Naive thymus-derived CD4-positive, alpha-beta T cell (primary cell): ENCODE data around the gene GDI2. TPM values are rescaled to one million over a fixed set of nuclear protein-coding genes. Genes with fewer than 3 reads are reported as not detected.

Experiments used
- ATAC-seq: fragments of 150-1000 bp; cut with Tn5 transposase; 2 replicates; pipeline ENCODE4 v1.10.0; 2021; ENCODE audit warnings: mild to moderate bottlenecking, moderate library complexity
- CTCF ChIA-PET: fragments of 350-600 bp; sonication (Branson Sonifier 250); formaldehyde crosslinking; loops from one replicate; lab custom pipeline; 2021; ENCODE audit warnings: antibody characterized with exemption; lab: Charles Lee
- POLR2A ChIA-PET: fragments of 350-600 bp; sonication (Branson Sonifier 250); formaldehyde crosslinking; loops from one replicate; lab custom pipeline; 2021; ENCODE audit warnings: antibody characterized with exemption, inconsistent platforms; lab: Charles Lee
- DNase-seq, 9 donors: peaks; one replicate each; pipeline versions ENCODE4 v3.0.0 to v3.0.0-alpha.2; 2020 to 2022; ENCODE audit warnings: mixed read lengths in 1 of 9
- H3K27ac ChIP-seq: one replicate; pipeline ENCODE4 v1.7.0; 2013; ENCODE audit warnings: mild to moderate bottlenecking, low read depth, low read length, moderate library complexity
- H3K27me3 ChIP-seq, 2 donors: one replicate each; pipeline ENCODE4 v1.7.0; 2013; ENCODE audit warnings: low read length in 2 of 2, mild to moderate bottlenecking in 2 of 2, moderate library complexity in 2 of 2; ENCODE audit not compliant: control insufficient read depth in 2 of 2, insufficient read depth in 2 of 2
- H3K36me3 ChIP-seq, 3 experiments: 1 replicate in 2 of 3; 2 replicates in 1 of 3; pipeline ENCODE4 v1.7.0; 2013; ENCODE audit warnings: low read length in 3 of 3, mild to moderate bottlenecking in 3 of 3, moderate library complexity in 1 of 3; ENCODE audit not compliant: insufficient read depth in 3 of 3, control insufficient read depth in 2 of 3
- H3K4me1 ChIP-seq, 2 donors: one replicate each; pipeline ENCODE4 v1.7.0; 2013; ENCODE audit warnings: low read length in 2 of 2, mild to moderate bottlenecking in 2 of 2, moderate library complexity in 1 of 2; ENCODE audit not compliant: control insufficient read depth in 2 of 2, insufficient read depth in 2 of 2
- H3K4me3 ChIP-seq: 2 replicates; pipeline ENCODE4 v1.7.0; 2013; ENCODE audit warnings: mild to moderate bottlenecking, low read length
- H3K9me3 ChIP-seq, 3 experiments: 1 replicate in 2 of 3; 2 replicates in 1 of 3; pipeline ENCODE4 v1.7.0; 2013; ENCODE audit warnings: low read length in 3 of 3; ENCODE audit not compliant: control insufficient read depth in 2 of 3
- H3K27ac Mint-ChIP-seq, 9 donors: one replicate each; pipeline ENCODE4 v1.8.0; 2020 to 2022; ENCODE audit warnings: mixed read lengths in 9 of 9, mild to moderate bottlenecking in 8 of 9, moderate library complexity in 5 of 9, inconsistent platforms in 2 of 9
- H3K27me3 Mint-ChIP-seq, 5 donors: one replicate each; pipeline ENCODE4 v1.8.0; 2021 to 2022; ENCODE audit warnings: mixed read lengths in 5 of 5, mild to moderate bottlenecking in 1 of 5
- H3K36me3 Mint-ChIP-seq, 5 donors: one replicate each; pipeline ENCODE4 v1.8.0; 2020 to 2022; ENCODE audit warnings: mixed read lengths in 5 of 5, mild to moderate bottlenecking in 3 of 5, inconsistent platforms in 1 of 5
- H3K4me1 Mint-ChIP-seq, 7 donors: one replicate each; pipeline ENCODE4 v1.8.0; 2020 to 2022; ENCODE audit warnings: mixed read lengths in 7 of 7, mild to moderate bottlenecking in 3 of 7, inconsistent platforms in 1 of 7
- H3K4me3 Mint-ChIP-seq, 10 donors: one replicate each; pipeline ENCODE4 v1.8.0; 2020 to 2022; ENCODE audit warnings: mild to moderate bottlenecking in 10 of 10, mixed read lengths in 10 of 10, moderate library complexity in 6 of 10, inconsistent platforms in 2 of 10
- H3K9me3 Mint-ChIP-seq, 11 donors: one replicate each; pipeline ENCODE4 v1.8.0; 2020 to 2022; ENCODE audit warnings: mixed read lengths in 11 of 11, mild to moderate bottlenecking in 4 of 11, inconsistent platforms in 1 of 11, moderate library complexity in 1 of 11
- intact Hi-C, 2 donors: fragments of 100-400 bp; cut with micrococcal nuclease; formaldehyde crosslinking; loops; one replicate each; pipeline ENCODE4 v1.15.1; 2023
- polyA plus RNA-seq, 2 donors: library from polyadenylated mRNA; unstranded; fragments of 300-500 nt; fragmentation: Illumina TruSeq; gene quantifications; one replicate each; pipeline ENCODE4 v1.2.3, GENCODE V29; 2021
- total RNA-seq, 6 experiments: library from RNA in 5 of 6; stranded (reverse) in 5 of 6; gene quantifications; 1 replicate in 5 of 6; 2 replicates in 1 of 6; pipeline ENCODE4 v1.2.3 and lab custom pipeline; 2021 to 2026

The GDI2 gene
- total and polyA plus RNA-seq, 7 experiments from 2014 or later, result 85.3 to 236 (median 130) TPM

DNA sequence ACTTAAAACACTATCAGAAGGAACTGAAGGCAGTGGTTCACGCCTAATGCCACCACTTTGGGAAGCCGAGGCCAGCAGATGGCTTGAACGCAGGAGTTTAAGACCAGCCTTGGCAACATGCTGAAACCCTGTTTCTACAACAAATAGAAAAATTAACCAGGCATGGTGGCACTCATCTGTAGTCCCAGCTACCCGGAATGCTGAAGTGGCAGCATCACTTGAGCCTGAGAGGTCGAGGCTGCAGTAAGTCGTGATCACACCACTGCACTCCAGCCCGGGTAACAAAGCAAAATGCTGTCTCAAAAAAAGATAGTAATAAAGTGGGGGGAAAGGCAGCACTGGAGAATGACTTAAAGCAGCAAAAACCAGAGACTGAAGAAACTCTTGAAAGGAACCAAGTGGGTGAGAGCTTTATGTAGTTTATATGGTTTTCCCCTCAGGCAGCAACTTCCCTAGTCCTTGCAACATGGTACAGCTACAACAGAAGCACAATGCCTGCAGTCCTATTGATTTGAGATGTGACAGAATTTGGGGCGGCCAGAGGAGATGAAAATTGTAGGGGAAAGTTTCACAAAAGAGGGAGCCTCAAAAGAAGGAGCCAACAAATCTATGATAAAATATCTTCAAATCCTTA is 38.1 kb downstream of the GDI2 start:
- H3K9me3 ChIP-seq, result no peaks in the 10 kb centered on the region
- no peak for DNase-seq
- peaks cover 23 to 64% (median 54%) of the 10 kb centered on the region in 7 donors for H3K4me1 Mint-ChIP-seq
- H3K36me3 Mint-ChIP-seq, result peaks cover 0 to 52% (median 30%) of the 10 kb centered on the region in 5 donors
- H3K27me3 ChIP-seq, result no peaks in the 10 kb centered on the region
- H3K27ac Mint-ChIP-seq, result peak overlapping the region; percentile 83 to 95 (median 94)
- H3K27ac ChIP-seq, result peak overlapping the region; percentile 72
- intact Hi-C loops, result loop anchor here (1.0 to 5.0 kb wide), 6 partner anchors 14 to 98 kb away; partner anchors contain the start of genes GDI2 (in 2 of the 2) and TASOR2 (in 2 of the 2)
- CTCF ChIA-PET, result no interaction called here
- H3K27me3 Mint-ChIP-seq, result no peaks in the 10 kb centered on the region
- no peak overlapping the region for H3K4me3 ChIP-seq
- peak overlapping the region; percentile 6 to 82 (median 76) for H3K4me3 Mint-ChIP-seq
- peaks cover 0 to 13% (median 5%) of the 10 kb centered on the region in 3 experiments for H3K36me3 ChIP-seq
- peaks cover 0 to 4% (median 0%) of the 10 kb centered on the region in 11 donors for H3K9me3 Mint-ChIP-seq
- ATAC-seq, result no peak
- peaks cover 15 to 24% of the 10 kb centered on the region in 2 donors for H3K4me1 ChIP-seq
- POLR2A ChIA-PET, result interaction anchor here (2.0 to 3.2 kb wide), 2 partner anchors 35 to 39 kb away, joined by 14 read pairs; partner anchors contain the start of gene GDI2

DNA sequence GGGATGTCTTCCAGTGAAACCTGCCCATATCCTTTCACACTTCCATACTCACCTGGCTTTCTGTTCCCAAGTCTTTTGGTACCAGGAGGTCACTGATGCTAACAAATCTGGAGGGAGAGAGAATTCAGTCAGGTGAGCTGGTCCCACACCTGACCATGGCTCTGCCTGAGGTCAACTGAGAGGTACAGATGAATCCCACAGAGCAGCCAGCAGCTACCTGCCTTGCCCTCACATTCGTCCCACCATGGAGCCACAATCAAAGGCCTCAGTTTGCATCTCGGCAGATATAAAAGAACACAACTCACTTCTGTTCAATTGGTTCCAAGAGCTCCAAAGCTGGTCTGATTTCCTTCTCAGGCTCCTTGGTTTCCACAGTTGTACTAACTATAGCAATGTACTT is 47.0 kb downstream of the GDI2 start:
- H3K27me3 Mint-ChIP-seq, result no peaks in the 10 kb centered on the region
- peaks cover 10 to 61% (median 44%) of the 10 kb centered on the region in 3 experiments for H3K36me3 ChIP-seq
- H3K27ac ChIP-seq, result no peak overlapping the region
- H3K4me3 Mint-ChIP-seq, result peak overlapping the region in 1 of 10 donors; percentile 17
- DNase-seq, result no peak
- H3K4me3 ChIP-seq, result no peak overlapping the region
- peaks cover 21 to 48% (median 45%) of the 10 kb centered on the region in 5 donors for H3K36me3 Mint-ChIP-seq
- H3K9me3 Mint-ChIP-seq, result peaks cover 0 to 3% (median 0%) of the 10 kb centered on the region in 11 donors
- H3K9me3 ChIP-seq, result no peaks in the 10 kb centered on the region
- no peaks in the 10 kb centered on the region for H3K27me3 ChIP-seq
- intact Hi-C loops, result no loop called here
- ATAC-seq, result no peak
- CTCF ChIA-PET, result interaction anchor here (0.9 kb wide), 1 partner anchor 11 kb away, joined by 3 read pairs; no protein-coding TSS in a partner anchor
- peaks cover 4 to 29% (median 20%) of the 10 kb centered on the region in 7 donors for H3K4me1 Mint-ChIP-seq
- POLR2A ChIA-PET, result interaction anchor here (0.6 to 1.4 kb wide), 2 partner anchors 10 to 13 kb away, joined by 3 read pairs; no protein-coding TSS in a partner anchor
- peak overlapping the region in 8 of 9 donors; percentile 33 to 89 (median 69) for H3K27ac Mint-ChIP-seq
- no peaks in the 10 kb centered on the region for H3K4me1 ChIP-seq

DNA sequence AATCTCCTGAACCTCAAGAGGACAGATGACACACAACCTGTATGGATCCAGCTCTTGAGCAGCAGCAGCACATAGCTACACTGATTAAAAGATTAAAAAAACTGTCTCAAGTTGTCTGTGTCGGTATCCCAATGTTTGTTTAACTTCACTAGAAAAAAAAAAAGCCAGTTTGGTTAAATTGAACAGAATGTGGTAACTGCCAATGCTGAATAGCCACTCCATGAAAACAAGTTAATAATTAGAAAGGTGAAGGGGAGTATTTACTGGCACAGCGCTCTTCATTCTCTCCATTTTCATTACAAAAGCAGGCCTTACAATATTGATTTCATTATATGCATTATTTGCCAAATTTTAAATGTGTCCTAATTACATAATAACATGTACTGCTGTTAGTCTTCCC is 47.6 kb downstream of the GDI2 start:
- Mint-ChIP-seq H3K4me3 (peak overlapping the region in 2 of 10 donors; percentile 17 to 27), H3K27me3 (no peaks in the 10 kb centered on the region), H3K4me1 (peaks cover 4 to 29% (median 22%) of the 10 kb centered on the region in 7 donors), H3K9me3 (peaks cover 0 to 3% (median 0%) of the 10 kb centered on the region in 11 donors), H3K27ac (peak overlapping the region in 8 of 9 donors; percentile 33 to 89 (median 62)), H3K36me3 (peaks cover 25 to 52% (median 50%) of the 10 kb centered on the region in 5 donors)
- ATAC-seq (no peak), DNase-seq (no peak)
- intact Hi-C loops, result no loop called here
- ChIA-PET CTCF (no interaction called here), POLR2A (no interaction called here)
- Histone ChIP-seq H3K27ac (no peak overlapping the region), H3K4me3 (no peak overlapping the region), H3K4me1 (no peaks in the 10 kb centered on the region), H3K27me3 (no peaks in the 10 kb centered on the region), H3K9me3 (no peaks in the 10 kb centered on the region), H3K36me3 (peaks cover 10 to 64% (median 48%) of the 10 kb centered on the region in 3 experiments)

DNA sequence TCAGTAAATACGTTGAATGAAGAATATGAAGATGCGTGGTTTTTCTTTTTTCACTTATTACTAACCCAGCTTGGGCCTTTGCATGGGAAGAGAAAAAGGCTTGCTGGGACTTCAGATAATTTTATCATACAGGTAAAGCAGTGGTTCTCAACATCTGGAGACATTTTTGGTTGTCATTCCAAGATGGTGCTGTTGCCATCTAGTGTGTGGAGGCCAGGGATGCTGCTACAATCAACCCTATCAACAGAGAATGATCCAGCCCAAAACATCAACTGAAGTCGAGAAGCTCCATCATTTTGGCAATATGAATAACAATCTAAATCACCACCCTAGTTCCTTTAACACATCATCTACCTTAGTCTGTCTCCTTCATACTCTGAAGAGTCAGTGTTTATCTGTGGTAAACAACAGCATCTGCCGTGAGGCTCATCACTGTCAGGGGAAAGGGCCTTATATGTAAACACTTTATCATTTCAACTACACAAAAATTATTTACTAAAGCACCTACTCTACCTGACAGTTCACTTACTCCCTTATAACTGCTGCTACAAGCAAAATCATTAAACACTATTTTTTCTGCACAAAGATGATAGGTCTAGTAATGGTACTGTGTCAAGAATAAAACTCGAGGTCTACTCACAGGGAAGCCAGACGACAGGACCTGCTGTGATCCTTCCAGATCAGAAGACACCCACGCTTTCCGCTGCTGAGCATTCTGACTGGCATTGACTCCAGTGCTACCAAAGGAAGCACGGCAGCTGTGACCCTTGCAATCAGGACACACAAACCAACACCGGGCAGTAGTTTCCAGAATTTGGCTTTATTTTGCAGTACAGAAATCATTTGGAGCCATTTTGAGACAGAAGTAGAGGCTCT is 48.6 kb downstream of the GDI2 start:
- Mint-ChIP-seq H3K36me3 (peaks cover 28 to 62% (median 58%) of the 10 kb centered on the region in 5 donors), H3K4me1 (peaks cover 4 to 29% (median 25%) of the 10 kb centered on the region in 7 donors), H3K9me3 (peaks cover 0 to 3% (median 0%) of the 10 kb centered on the region in 11 donors), H3K27ac (peak overlapping the region; percentile 29 to 90 (median 71)), H3K4me3 (peak overlapping the region in 2 of 10 donors; percentile 1 to 9), H3K27me3 (no peaks in the 10 kb centered on the region)
- Histone ChIP-seq H3K4me1 (no peaks in the 10 kb centered on the region), H3K27ac (no peak overlapping the region), H3K4me3 (no peak overlapping the region), H3K36me3 (peaks cover 10 to 72% (median 57%) of the 10 kb centered on the region in 3 experiments), H3K27me3 (no peaks in the 10 kb centered on the region), H3K9me3 (no peaks in the 10 kb centered on the region)
- DNase-seq (peak in 1 of 9 donors; percentile 9), ATAC-seq (no peak)
- ChIA-PET CTCF (interaction anchor here (1.0 to 1.6 kb wide), 2 partner anchors 9 to 29 kb away, joined by 3 to 4 read pairs; no protein-coding TSS in a partner anchor), POLR2A (interaction anchor here (1.2 kb wide), 1 partner anchor 49 kb away, joined by 4 read pairs; the partner anchor contains the start of gene GDI2)
- intact Hi-C loops, result no loop called here

DNA sequence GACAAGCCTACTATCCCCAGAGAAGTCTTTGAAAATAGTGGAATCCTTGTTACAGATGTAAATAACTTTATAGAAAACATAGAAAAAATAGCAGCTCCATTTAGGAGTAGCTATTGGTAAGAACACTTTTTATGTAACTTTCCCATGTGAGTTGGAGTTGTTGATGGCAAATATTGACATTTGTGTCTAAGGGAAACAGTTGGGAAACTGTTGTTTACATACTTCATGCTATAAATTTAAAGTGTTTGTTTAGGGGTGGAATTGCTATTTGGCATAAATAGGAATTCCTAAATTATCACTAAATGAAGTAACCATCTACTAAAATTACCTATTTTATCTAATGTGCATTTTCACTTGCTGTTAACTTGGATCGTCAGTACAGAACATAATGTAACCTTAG is 50.7 kb downstream of the GDI2 start:
- intact Hi-C loops, result no loop called here
- Histone ChIP-seq H3K4me1 (no peaks in the 10 kb centered on the region), H3K27ac (no peak overlapping the region), H3K27me3 (no peaks in the 10 kb centered on the region), H3K36me3 (peaks cover 21 to 82% (median 59%) of the 10 kb centered on the region in 3 experiments), H3K9me3 (no peaks in the 10 kb centered on the region), H3K4me3 (no peak overlapping the region)
- ATAC-seq, result no peak
- Mint-ChIP-seq H3K9me3 (no peaks in the 10 kb centered on the region), H3K27ac (peak overlapping the region in 4 of 9 donors; percentile 28 to 62 (median 42)), H3K27me3 (no peaks in the 10 kb centered on the region), H3K4me1 (peaks cover 5 to 25% (median 21%) of the 10 kb centered on the region in 7 donors), H3K4me3 (no peak overlapping the region), H3K36me3 (peaks cover 27 to 67% (median 62%) of the 10 kb centered on the region in 5 donors)
- no peak for DNase-seq
- ChIA-PET CTCF (interaction anchor here (1.6 kb wide), 1 partner anchor 11 kb away, joined by 3 read pairs; no protein-coding TSS in a partner anchor), POLR2A (interaction anchor here (0.7 to 1.2 kb wide), 2 partner anchors 11 to 330 kb away, joined by 3 to 6 read pairs; no protein-coding TSS in a partner anchor)

DNA sequence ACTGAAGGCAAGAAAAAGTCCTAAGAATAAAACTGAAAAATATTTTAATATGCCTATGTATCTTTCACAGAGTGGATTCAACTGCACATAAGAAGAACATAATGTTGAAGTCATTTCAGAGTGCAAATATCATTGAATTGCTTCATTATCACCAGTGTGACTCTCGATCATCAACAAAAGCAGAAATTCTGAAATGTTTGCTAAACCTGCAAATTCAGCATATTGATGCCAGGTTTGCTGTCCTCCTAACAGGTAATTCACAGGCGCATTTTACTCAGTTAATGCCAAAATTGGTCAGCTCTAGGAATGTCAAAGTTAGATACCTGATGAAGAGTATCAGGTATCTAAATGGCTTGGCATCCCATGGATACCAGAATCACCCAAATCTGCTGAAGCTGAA is 52.0 kb downstream of the GDI2 start:
- Histone ChIP-seq H3K36me3 (peaks cover 25 to 82% (median 59%) of the 10 kb centered on the region in 3 experiments), H3K27ac (no peak overlapping the region), H3K9me3 (no peaks in the 10 kb centered on the region), H3K4me3 (no peak overlapping the region), H3K27me3 (no peaks in the 10 kb centered on the region), H3K4me1 (no peaks in the 10 kb centered on the region)
- H3K4me1 Mint-ChIP-seq, result peaks cover 7 to 36% (median 18%) of the 10 kb centered on the region in 7 donors
- no peak overlapping the region for H3K4me3 Mint-ChIP-seq
- H3K9me3 Mint-ChIP-seq, result no peaks in the 10 kb centered on the region
- intact Hi-C loops, result no loop called here
- ChIA-PET POLR2A (no interaction called here), CTCF (no interaction called here)
- H3K27ac Mint-ChIP-seq, result peak overlapping the region in 2 of 9 donors; percentile 8 to 28
- ATAC-seq (no peak), DNase-seq (no peak)
- H3K36me3 Mint-ChIP-seq, result peaks cover 21 to 66% (median 60%) of the 10 kb centered on the region in 5 donors
- H3K27me3 Mint-ChIP-seq, result no peaks in the 10 kb centered on the region
